HG02642 (cell line): ENCODE data around the gene EIF4E1B.

Experiments
- ATAC-seq: cut with Tn5 transposase; IDR thresholded peaks from one replicate; pipeline ENCODE4 v1.9.1; 2021; ENCODE audit warnings: mild to moderate bottlenecking; ENCODE audit not compliant: unreplicated experiment, poor library complexity

Gene EIF4E1B

DNA sequence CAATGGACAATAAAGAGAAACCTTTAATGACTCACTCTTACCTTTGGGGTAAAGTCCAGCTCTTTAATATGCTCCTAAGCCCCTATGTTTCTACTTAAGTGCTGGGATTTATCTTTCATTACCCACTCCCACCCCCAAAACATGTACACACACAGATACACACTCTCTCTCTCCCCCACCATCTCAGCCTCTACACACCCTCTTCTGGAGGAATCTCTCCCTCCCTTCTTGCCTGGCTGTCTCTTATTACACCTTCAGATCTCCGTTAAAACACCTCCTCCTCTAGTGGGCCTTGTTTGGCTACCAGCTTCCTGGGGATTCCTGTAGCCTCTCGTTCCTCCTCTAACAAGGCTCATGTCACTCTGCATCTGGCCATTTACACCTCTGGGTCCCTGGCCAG is 27.4 kb upstream of the EIF4E1B start:
- ATAC-seq: no peak

DNA sequence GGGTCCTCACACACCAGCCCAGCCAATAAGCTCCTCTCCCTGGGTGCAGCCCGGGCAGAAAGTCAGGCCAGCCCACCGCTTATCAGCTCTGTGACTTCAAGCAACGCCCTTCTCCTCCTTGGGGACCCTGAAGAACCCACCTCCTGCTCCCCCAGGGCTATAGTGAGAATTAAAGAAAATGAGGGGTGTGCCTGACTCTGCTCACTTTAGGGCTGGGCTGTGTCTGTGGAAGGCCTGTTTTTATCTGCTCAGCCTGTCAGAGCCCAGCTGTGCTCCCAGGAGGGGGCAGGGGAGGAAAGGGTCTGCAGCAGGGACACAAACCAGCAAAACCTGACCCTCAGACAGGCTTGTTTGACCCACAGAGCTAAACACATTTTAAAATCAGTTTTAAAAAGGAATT is 24.4 kb upstream of the EIF4E1B start:
- ATAC-seq: no peak

DNA sequence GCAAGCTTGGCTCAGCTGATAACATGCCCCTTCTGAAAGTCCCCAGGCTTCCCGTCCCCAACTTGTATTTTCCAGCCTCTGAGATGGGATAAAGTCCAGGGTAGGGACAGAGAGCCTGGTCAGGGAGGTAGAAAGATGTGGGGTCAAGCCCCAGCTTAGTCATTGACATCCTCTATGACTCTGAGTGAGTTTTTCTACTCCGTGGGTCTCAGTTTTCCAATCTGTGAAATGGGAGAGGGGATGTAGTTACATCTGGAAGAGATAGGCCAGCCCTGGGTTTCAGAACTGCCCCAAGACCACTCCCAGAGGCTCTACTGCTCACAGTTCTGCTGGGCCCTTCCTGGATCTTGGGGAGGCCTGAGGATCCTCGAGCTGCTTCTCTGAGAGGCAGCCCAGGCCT is 23.6 kb upstream of the EIF4E1B start:
- ATAC-seq: no peak

DNA sequence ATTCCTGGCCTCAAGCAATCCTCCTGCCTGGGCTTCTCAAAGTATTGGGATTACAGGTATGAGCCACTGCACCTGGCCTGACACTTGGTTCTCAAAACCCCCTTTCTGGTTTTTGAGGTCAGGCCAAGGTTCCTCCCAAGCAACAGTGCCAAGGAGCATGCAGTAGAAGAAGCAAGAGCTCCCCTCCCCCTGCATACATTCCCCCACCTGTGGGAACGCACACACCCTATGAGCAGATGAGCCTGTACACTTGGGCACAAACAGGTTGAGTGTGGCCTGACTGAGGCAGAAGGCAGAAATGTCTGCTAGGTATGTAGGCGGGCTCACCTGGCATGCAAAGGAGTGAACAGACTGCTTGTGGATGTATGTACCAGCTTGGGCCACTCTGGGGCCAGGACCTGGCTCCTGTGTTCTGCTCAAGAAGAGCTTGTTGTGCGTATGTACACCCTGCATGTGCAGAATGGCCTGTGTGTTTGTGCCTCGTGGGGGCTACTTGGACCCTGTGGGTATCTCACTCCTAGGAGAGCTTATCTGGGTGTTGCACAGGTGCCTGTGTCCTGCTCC is 22.3 kb upstream of the EIF4E1B start:
- no peak for ATAC-seq

DNA sequence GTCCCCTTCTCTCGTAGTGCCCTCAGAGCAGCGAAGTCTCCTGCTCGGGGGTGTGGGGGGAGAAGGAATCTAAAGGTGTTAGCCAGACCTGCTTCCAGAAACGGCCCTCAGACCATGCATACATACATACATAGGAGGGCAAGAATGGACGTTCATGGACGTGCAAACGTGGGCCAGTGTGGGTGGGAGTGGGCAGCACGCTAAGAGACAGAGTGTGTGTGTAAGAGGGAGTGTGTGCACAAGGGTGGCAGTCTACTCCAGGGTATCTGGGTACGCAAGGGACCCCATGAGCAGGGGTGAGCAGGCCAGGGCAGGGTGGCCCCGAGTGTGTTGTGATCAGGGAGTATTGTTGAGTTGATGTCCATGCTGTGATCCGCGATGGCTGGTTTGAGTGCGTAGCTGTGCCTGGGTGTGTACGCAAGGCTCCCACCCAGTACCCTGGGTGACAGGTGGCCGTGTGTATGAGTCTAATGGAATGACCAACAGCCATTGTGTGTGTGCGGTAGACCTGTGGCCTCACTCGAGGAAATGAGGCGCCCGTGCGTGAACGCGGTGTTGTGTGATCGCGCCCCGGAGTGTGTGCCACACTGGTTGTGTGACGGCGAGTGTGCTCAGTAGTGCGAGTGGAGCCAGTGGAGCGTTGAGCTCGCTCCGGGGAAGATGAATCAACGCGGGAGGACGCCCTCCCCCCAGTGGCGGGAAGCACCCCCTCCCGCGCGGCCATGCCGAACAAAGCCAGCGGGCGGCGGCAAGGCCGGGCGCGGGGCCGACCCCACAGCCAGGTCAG is 21.3 kb upstream of the EIF4E1B start:
- no peak for ATAC-seq

DNA sequence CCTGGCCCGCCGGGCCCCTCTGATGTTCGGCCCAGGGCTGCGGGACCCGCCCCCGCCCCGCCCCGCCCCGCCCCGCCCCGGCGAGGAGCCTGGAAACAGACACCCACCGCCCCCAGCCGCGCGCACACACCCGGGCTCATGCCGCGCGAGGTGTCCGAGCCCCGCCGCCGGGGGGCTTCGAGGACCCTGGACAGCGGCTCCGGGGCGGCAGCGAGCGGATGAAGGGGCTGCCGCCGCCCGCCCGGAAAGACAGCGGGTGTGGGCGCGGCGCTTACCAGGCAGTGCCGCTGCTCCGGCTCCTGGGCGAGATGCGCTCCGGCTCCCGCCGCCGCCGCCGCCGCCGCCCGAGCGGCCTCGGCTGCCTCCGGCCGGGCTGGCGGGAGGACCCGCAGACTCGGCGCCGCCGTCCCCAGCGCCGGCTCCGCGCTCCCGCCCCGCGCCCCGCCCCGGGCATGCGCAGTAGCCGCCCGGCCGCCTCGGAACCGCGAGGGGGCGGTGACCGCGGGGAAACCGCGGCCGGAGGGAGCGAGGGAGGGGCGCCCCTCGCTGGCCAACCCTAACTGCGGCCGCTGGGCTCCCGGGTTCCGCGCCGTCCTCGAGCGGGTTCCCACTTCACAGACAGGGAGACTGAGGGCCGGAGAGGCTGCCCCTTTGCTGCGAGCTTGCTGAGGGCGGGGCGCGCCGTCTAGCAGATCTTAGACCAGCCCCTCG is 20.6 kb upstream of the EIF4E1B start, which contains the start of gene GPRIN1:
Gene GPRIN1 (minus strand): TSS at position 433 of the 711 bp plus-strand sequence. CDS start 10,322 bp downstream, outside the sequence.
- peak; percentile 84 for ATAC-seq

DNA sequence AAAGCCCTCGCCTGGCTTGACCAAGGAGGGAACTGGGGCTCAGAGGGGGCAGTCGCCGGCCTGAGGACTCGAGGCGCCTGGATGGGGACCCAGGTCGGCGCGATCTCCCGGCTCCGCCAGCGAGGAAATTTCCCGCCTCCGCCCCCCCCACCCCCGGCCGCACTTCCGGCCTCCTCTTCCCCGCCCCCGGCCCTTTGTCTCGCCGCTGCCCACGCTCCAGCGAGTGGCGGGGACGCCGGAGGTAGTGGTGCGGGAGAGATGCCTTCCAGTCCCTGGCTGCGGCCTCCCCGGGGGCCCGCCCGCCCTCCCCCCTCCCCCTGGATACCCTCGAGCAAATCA is 20.1 kb upstream of the EIF4E1B start:
- ATAC-seq: no peak

DNA sequence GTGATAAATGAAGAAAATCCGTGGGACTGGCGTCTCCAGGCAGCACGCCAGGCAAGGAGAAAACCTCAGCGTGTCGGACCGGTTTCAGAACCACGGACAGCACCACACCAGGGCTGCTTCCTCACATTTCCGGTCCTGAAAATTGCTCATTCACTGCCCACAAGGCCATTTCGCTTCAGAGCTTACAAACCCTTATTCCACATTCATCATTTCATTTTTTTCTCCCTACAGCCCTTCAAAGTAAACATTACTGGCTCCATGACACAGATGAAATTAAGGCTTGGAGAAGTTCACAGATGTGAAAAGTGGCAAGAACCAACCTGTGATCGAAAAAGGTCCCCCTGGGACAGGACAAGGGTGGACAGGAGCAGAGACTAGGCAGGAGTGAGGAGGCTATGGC is 19.0 kb upstream of the EIF4E1B start:
- ATAC-seq: no peak

DNA sequence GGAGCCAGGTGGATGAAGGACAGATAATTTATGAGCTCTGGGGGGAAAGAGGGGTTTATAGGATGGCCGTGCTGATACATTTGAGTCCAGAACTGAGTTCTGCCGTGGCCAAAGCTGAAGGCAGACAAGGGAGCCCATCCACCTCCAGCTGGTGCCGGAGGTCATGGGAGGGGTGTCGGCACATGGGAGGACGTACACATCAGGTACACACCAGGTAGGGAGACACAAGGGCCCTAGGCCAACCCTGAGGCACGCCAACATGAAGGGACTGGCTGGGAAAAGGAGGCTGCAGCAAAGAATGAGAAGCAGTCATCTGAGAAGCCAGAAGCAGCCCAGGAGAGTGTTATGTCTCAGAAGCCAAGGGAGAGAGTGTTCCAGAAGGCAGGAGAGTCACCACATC is 18.5 kb upstream of the EIF4E1B start:
- no peak for ATAC-seq

DNA sequence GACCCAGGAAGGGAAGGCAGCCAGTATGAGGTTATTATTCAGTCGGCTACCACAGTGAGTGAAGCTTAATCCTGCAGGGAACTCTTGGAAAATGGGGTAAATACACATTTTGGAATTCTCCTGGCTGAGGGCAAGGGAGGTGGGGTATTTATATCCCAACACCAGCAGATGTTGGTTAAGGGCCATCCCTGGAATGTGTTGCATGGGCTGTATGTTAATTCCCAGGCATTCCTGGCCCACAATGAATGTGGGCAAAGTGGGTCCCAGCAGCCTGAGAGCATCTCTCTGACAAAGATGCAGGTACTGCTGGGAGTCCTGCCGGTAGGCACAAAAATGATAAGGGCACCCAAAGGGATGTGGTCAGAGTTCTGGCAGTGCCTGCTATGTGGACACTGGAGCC is 17.6 kb upstream of the EIF4E1B start:
- no peak for ATAC-seq

DNA sequence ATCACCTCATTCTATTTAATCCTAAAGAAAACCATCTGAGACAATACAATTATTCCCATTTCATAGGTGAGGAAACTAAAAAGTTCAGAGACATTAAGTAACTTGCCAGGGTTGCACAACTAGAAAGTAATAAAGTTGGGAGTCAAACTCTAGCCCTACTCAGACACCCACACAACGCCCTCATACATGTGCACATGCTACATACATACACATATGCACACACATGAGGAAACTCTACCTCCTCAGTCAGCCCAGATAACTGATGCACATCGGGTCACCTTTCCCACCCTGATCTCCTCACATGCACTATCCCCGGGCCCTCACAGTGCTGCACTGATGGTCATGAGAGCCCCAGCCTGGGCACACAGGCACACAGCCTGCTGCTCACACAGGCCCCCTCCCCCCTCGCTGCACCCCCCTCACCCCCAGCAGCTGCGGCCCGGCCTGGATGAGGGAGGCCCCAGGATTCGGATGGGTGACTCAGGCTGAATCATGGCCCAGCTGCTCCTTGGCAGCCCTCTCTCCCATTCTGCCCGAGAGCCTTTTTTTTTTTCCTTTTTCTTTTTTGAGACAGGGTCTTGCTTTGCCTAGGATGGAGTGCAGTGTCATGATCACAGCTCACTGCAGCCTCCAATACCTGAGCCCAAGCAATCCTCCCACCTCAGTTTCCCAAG is 15.5 kb upstream of the EIF4E1B start:
- ATAC-seq: no peak

DNA sequence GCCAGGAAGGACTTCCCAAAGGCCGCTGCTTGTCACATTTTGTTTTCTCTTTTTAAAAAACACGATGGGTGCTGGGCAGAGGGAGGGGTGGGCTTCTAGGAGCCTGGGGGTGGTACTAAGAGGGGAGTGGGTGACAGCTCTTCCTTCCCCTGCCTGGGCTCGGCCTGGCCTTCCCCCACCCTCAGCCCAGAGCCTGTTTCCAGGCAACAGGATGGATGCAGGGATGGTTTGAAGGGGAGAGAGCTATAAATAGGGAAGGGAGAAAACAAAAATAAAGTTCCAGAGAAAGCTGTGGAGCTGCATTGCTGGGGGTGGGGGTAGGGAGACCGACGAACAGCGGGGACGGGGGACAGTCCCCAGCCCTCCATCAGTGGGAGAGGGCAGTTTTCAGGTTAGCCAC is 14.0 kb upstream of the EIF4E1B start:
- no peak for ATAC-seq

DNA sequence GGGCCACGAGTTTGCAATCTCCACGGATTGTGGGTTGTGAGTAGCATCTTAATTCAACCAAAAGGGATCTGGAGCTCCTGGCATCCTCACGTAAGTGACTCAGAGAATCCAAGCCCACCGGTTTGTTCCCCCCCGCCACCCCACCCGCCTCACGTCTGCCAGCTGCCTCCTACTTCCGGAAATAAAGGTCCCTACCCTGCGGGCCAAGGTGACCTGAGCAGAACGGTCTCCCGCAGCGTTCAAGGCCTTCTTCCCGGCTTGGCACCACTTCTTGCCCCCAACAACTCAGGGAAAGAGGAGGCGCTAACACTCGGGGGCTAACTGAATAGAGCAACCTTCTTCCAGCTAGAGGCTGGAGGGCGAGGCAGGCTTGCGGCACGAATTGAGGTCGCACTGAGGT is 11.7 kb upstream of the EIF4E1B start:
- no peak for ATAC-seq

DNA sequence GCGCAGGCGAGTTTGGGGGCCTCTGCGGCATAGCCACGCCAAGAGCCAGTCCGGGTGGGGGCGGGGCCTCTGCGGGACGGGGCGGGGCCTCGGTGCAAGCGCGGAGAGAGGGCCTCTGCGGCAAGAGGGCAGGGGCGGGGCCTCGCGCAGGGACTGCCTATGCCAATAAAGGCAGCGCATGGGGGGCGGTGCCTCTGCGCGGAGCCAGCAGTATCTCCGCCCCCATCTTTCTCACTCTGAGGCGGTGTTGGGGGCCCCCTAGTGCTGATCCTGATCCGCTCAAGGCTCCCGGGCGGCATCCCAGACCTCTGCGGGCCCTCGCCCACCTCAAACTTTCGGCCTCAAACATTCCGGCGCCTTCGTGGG is 11.3 kb upstream of the EIF4E1B start:
- peak; percentile 63 for ATAC-seq

DNA sequence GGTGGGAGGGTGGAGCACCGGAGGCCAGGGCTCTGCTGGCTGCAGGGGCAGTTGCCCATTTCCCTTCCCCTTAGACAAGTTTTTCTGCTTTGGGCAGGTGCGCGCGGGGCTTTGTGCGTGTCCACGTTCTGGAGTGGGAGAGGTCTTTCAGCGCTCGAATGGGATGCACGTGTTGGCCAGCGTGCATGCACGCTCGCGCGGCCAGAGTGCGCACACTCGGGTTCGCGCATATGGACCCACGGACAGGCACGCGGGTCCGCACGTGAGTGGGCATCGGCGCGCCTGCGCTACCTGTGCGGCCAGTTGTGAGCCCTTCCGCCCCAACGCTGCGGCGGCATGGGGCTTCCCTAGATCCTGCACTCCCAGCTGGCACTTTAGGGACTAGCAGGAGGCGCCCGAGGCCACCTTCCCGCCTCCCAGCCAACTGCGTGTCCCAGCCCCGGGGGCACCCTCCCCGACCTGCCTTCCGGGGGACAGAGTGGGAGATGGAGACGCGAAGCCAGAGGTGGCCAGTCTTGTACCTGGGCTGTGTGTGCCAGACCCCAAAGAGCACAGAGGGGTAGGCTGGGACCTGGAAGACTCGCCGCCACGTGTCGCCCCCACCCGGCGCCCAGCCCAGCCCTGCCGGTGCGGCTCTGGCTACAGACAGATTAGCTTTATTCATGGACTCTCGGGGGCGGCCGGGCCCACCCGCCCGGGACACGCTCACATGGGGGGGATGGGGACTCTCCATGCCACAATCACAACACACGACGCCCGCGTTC is 10.7 kb upstream of the EIF4E1B start:
- no peak for ATAC-seq

DNA sequence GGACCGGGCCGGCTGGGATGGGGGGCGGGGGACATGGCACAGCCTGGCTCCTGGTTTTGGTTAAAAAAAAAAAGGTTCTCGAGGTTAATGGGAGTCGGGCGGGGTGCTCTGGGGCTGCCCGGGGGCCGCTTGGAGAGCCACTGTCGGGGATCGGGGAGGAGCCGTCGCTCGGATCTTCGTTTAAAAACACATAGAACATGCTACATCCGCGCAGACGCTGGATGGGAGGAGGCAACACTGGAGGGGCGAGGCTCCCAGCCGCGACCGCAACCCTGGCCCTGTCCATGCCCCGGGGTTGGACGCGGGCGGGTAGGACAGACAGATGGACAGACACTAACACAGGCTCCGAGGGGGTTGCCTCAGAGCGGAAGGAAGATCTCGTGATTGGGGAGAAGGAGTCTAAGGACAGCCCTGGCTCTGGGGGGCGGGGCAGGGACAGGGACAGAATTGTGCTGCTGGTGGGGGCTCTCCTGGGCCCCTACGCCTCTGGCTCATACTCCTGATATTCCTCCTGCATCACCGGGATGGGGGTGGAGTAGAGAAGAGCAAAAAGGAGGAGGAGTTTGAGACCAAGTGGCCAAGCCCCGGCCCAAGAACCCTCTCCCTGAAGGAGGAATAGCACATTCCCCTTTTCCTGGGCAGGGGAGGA is 10.0 kb upstream of the EIF4E1B start:
- no peak for ATAC-seq

DNA sequence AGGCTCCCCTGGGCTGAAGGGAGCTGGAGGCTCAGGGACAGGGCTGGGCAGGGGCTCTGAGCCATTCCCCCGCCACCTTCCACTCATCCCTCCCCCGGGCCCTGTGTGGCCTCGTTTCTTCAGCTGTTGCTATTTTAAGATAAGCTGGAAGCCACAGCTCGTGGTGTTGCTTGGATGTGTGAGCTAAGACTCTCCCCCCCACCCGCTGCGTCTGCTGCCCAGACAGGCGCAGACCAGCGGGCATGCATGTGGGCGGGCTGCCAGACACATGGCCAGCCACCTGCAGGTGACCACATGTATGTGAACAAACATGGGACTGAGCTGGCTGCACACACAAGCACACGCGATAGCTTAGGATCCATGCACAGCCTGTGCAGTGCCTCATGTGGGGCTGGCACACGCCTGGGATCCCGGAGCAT is 8.8 kb upstream of the EIF4E1B start:
- no peak for ATAC-seq

DNA sequence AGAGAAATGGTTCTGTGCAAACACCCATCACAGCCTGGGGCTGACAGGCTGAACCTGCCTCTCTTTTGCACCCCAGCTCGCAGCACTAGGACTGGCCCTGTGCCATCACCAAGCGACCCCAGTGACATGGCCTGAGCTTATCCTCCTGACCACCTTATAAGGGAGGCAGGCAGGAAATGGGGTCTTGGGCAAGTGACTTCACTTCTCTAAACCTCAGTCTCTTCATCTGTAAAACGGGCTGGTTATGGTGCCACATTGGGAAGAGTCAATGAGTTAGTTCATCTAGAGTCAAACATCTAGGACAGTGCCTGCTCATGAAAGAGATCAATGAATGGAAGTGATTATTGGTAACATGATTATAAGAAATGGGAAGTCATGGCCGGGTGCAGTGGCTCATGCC is 6.3 kb upstream of the EIF4E1B start:
- no peak for ATAC-seq

DNA sequence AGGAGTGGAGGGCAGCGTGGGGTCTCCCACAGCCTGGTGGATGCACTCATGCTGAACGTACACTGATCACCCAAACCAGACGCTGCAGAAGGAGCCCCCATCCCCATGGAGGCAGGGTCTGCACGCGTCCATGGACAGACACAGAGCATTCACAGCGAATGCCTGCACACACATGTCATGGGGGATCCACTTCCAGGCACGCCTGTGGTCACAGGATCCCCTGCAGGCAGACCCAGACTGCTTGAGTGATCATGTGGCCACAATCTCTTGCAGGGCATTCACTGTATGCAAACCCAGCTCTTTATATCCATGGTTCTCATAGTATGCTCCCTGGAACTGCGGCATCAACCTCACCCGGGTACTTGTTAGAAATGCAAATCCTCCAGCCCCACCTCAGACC is 5.5 kb upstream of the EIF4E1B start:
- no peak for ATAC-seq

DNA sequence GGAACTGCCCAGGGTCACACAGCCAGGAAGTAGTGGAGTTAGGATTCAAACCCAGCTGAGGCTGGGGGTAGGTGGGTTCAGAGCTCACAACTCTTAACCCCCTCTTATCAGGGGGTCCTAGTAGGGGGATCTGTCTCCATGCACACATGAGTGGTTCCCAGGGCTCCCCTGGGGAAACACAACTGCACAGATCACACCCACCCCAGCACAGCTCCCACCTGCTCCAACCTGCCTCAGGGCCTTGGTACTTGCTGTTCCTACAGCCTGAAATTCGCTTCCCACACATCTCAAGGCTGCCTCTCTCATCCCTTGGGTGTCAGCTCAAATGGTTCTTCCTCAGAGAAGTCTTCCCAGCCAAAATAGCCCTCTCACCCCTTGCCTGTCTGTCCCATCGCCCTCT is 5.0 kb upstream of the EIF4E1B start:
- ATAC-seq: no peak
